NCI-H2107 (cell line): ENCODE data around the gene SERGEF.

ENCODE experiments used
- DNase-seq: peaks from one replicate; lab custom pipeline; 2025; lab: John Stamatoyannopoulos, UW

SERGEF gene

GRCh38 chr11:17750801-17751165 lies 262.1 kb downstream of the SERGEF start:
- no peak for DNase-seq

DNA sequence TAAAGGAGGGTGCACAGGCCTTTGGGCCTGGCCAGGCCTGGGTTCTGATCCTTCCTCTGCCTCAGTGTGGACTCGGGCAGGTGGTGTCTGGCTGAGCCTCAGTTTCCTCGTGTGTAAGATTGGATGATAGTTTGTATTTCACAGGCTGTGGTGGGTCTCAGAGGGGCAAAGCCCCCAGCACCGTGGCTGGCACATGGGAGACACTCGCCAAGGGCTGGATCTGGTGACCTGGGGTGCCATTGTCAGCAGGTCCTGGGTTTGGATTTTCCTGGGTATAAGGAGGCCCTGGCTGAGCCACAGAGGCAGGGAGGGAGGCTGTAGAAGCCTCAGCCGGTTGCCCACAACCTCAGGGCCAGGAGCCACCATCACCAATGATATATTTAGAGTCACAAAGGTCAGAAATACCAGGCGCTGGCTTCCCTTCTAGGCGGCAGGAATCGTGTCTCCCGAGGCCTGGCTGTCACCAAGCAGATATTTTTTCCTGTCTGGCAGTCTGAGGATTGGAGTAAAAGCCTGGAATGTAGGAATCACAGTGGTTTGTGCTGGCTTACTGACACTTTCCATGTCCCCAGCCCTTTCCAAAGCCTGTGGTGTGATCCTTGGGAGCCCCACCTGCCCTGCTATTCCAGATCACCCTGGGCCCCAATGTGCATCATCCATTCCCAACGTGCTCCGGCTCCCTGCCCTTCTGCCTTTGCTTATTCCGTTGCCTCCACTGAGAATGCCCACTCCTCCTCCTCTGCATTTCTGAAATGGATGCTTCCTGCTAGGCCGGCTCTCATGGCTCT lies 262.6 kb downstream of the SERGEF start:
- no peak for DNase-seq

DNA sequence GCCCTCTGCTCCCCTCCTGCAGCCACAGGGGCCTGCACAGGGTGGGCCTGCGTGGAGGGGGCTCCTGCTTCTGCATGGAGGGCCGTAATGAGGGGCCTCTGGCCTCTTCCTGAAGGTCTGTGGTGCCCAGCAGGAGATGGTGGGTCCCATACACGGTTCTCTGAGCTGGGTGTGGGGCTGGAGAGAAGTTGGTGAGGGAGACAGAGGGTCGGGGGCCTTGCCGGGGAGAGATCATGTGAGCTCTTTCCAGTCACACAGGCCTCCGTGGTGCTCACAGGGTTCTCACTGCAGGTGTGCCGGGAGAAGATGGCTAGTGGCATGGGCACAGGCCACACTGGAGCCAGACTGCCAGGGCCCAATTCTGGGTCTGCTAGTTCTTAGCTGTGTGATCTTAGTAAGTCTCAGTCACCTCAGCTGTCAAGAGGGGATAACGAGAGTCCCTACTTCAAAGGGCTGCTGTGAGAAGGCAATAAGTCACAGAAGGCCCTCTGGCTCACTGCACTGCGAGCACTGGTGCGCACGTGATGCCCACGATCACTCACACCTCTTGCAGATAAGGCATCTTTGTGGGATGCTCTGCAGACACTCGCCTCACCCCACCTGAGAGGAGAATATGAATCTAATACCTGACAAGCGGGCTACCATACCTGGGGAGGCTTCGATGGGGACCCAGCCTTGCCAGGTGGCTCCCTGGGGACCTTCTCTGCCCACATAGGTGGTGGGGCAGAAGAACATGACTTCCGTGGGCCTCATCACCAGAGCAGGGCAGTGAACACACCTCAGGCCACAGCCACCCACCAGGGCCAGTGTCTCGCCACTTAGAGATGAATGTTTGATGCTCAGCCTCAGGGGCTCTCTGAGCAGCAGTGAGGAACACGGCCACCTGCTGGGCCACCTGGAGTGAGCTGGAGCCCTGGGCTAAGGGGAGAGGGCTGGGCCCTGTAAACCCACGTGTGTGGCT lies 263.8 kb downstream of the SERGEF start:
- no peak for DNase-seq

- no peak for DNase-seq
These were observed 264.8 kb downstream of the SERGEF start for GRCh38 chr11:17748044-17748443.

GRCh38 chr11:17747131-17747955 lies 265.5 kb downstream of the SERGEF start:
- DNase-seq: no peak

DNA sequence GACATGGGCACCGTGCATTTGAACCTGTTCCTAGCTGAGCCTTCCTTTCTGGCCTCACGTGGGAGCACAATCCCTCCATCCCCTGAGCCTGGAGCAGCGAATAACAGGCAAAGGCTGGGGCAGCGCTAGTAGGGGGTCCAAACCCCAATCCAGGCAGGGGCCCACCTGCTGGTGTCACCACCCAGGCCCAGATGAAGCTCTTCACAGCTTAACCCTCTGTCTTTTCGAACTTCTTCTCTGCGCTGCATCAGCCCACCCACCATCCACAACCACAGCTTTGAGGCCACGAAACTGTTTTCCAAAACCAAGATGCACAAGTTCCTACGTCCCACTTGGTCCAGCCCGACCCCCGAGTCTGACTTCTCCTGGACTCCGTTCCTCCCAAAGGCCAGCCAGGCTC lies 266.8 kb downstream of the SERGEF start:
- no peak for DNase-seq

GRCh38 chr11:17745023-17745772 lies 267.6 kb downstream of the SERGEF start:
- no peak for DNase-seq

- DNase-seq: no peak
These were observed 268.5 kb downstream of the SERGEF start for GRCh38 chr11:17744151-17744940.

DNA sequence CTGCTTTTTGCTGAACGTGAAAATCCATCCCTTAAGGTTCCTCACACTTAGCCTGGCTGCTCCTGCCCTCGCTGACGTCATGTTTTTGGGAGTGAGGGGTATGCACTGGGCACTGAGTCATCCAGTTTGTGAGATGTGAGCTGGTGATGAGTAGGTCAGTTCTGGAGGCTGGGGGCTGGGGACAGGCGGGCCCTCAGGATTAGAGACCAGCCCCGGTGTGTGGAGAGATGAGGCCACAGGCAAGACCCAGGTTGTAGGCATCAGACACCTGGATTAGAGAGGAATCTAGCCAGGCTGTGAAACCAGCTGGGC lies 269.1 kb downstream of the SERGEF start:
- no peak for DNase-seq

- no peak for DNase-seq
These were observed 269.6 kb downstream of the SERGEF start for GRCh38 chr11:17743026-17743807.

DNA sequence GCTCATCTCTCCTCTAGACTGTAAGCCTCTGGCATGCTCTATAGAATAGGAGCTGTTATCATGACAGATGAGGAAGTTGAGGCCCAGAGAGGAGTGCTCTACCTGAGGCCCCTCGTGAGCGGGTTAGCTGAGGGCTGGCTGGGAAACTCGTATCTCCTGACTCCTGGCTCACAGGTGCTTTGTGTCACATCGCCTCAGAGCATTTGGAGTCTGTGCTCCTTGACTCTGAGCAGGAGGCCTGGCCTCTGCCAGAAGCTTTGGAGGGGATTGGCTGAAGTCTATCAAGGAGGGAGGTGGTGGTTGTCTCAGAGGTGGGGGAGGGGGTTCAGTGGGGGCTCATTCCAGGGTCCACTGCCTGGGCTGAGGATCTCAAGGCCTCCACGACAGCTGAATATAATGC lies 270.8 kb downstream of the SERGEF start:
- no peak for DNase-seq

GRCh38 chr11:17741487-17741886 lies 271.4 kb downstream of the SERGEF start:
- DNase-seq: no peak

DNA sequence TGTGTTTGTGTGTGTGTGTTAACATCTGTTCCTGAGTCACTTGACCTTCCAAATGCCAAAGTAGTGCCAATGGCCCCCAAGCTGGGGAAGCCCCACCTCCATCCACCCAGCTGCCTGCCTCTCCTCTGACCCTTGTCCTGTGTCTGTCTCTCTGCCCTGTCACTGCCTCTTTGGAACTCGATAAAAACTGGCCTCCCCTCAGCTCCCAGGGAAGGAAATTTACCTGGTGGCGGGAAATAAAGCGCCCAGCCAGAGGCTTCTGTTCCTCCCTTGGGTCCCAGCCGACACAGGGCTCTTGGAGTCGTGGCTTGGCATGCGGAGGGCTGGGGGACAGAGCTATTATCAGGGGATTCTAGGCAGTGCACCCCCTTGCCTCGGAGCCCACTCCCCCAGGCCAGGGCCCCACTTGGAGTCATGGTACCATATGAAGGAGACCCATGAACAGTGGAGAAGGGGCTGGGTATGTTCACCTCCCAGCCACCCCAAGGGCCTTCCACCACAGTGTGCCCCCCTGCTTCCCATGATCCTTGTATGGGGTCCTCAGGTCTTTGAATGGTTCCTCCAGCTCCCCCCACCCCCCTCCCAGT lies 272.1 kb downstream of the SERGEF start:
- no peak for DNase-seq

GRCh38 chr11:17739945-17740338 lies 272.9 kb downstream of the SERGEF start:
- no peak for DNase-seq

- no peak for DNase-seq
These were observed 274.5 kb downstream of the SERGEF start for GRCh38 chr11:17738151-17738973.
